BJ (cell line): ENCODE results near the gene STK24. TPM values are rescaled to one million over a fixed set of nuclear protein-coding genes. Genes with fewer than 3 reads are reported as not detected.

ENCODE experiments used
- CTCF ChIA-PET: fragments of 350-600 bp; formaldehyde crosslinking; extraction: SDS; loops from one replicate; lab custom pipeline; 2021; ENCODE audit warnings: antibody characterized with exemption, inconsistent platforms; lab: Yijun Ruan, JAX
- POLR2A ChIA-PET: fragments of 300-600 bp; sonication (Branson Sonifier 250); formaldehyde crosslinking; extraction: SDS; loops from one replicate; lab custom pipeline; 2021; ENCODE audit warnings: antibody characterized with exemption; lab: Charles Lee
- DNase-seq: peaks from one replicate; pipeline ENCODE4 v3.0.0-alpha.2; 2011; ENCODE audit warnings: low read depth
- H3K27me3 ChIP-seq: 2 replicates; pipeline ENCODE4 v1.6.0; 2011; ENCODE audit warnings: low read length; ENCODE audit not compliant: control insufficient read depth, insufficient read depth
- H3K36me3 ChIP-seq: 2 replicates; pipeline ENCODE4 v1.5.1; 2011; ENCODE audit warnings: low read length; ENCODE audit not compliant: control insufficient read depth, insufficient read depth
- H3K4me3 ChIP-seq: 2 replicates; pipeline ENCODE4 v1.5.1; 2011; ENCODE audit warnings: low read depth, mild to moderate bottlenecking, control low read depth, low read length
- polyA plus RNA-seq: library from polyadenylated mRNA; depleted of rRNA; stranded (reverse); fragments of >200 nt; gene quantifications from 2 replicates; pipeline ENCODE4 v1.2.3, GENCODE V29; 2011
- TF ChIP-seq, protein P1 (sequence below): IDR thresholded peaks from 2 replicates; pipeline ENCODE4 v1.5.1; 2011; ENCODE audit warnings: low read depth, mild to moderate bottlenecking, control low read depth, inconsistent platforms, low read length, moderate library complexity; ENCODE audit not compliant: insufficient read depth

The STK24 gene
- polyA plus RNA-seq, 1 experiment, result 32.8 TPM

DNA sequence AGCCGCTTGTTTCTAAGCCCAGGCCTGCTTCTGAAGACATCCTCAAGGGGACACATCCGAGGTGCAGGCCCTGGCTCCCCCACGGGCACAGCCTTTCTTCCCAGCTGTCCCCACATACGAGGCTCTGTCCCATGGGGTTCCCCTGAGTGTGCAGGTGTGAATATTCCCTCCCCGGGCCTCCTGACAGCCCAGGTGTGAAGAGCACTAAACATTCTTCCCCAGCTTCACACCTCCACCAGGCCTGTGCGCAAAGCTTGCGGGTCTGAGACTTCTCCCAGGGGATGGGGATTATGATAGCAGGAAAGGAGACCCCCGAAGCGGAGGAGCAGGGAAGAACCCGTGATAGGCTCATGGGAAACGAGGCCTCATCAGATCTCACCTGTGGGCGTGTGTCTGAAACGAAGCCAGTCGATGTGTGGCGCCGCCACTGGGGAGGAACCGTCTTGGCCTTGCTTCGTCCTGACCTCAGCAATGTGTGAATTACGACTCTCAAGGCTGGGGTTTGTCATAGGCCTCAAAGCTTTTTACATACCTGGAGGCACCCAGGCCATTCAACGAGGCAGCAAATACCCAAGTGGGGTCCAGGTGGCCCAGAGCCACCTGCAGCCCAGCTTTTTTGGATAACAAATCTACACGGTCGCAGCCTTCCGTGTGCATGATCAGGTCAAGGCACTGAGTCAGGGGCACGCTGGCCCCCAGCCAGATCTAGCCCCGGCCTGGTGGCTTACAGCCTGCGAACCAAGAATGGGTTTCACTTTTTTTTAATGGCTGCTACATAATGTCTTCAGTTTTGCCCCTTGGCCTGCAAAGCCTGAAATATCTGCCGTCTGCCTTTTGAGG, 134.3 kb downstream of the STK24 start:
- TF ChIP-seq, protein P1, sequence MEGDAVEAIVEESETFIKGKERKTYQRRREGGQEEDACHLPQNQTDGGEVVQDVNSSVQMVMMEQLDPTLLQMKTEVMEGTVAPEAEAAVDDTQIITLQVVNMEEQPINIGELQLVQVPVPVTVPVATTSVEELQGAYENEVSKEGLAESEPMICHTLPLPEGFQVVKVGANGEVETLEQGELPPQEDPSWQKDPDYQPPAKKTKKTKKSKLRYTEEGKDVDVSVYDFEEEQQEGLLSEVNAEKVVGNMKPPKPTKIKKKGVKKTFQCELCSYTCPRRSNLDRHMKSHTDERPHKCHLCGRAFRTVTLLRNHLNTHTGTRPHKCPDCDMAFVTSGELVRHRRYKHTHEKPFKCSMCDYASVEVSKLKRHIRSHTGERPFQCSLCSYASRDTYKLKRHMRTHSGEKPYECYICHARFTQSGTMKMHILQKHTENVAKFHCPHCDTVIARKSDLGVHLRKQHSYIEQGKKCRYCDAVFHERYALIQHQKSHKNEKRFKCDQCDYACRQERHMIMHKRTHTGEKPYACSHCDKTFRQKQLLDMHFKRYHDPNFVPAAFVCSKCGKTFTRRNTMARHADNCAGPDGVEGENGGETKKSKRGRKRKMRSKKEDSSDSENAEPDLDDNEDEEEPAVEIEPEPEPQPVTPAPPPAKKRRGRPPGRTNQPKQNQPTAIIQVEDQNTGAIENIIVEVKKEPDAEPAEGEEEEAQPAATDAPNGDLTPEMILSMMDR, result no peak
- no peak for DNase-seq
- H3K36me3 ChIP-seq, result peaks cover 45% of the 10 kb centered on the region
- POLR2A ChIA-PET, result no interaction called here
- H3K27me3 ChIP-seq, result no peaks in the 10 kb centered on the region
- no peak overlapping the region for H3K4me3 ChIP-seq
- CTCF ChIA-PET, result interaction anchor here (0.6 to 7.1 kb wide), 5 partner anchors 211 to 995 kb away, joined by 3 to 91 read pairs (median 5); no protein-coding TSS in a partner anchor

- no peak overlapping the region for H3K4me3 ChIP-seq
- DNase-seq, result no peak
- CTCF ChIA-PET, result interaction anchor here (1.0 kb wide), 1 partner anchor 408 kb away, joined by 6 read pairs; no protein-coding TSS in a partner anchor
- TF ChIP-seq, protein P1, result no peak
- POLR2A ChIA-PET, result interaction anchor here (0.6 kb wide), 1 partner anchor 918 kb away, joined by 5 read pairs; no protein-coding TSS in a partner anchor
- H3K27me3 ChIP-seq, result no peaks in the 10 kb centered on the region
- peaks cover 41% of the 10 kb centered on the region for H3K36me3 ChIP-seq
These were observed 135.7 kb downstream of the STK24 start for GRCh38 chr13:98441056-98441676.

GRCh38 chr13:98440390-98441055, 136.4 kb downstream of the STK24 start:
- ChIA-PET CTCF (no interaction called here), POLR2A (interaction anchor here (0.6 kb wide), 1 partner anchor 919 kb away, joined by 5 read pairs; no protein-coding TSS in a partner anchor)
- DNase-seq, result no peak
- no peaks in the 10 kb centered on the region for H3K27me3 ChIP-seq
- H3K36me3 ChIP-seq, result peaks cover 40% of the 10 kb centered on the region
- TF ChIP-seq, protein P1, result no peak
- no peak overlapping the region for H3K4me3 ChIP-seq

DNA sequence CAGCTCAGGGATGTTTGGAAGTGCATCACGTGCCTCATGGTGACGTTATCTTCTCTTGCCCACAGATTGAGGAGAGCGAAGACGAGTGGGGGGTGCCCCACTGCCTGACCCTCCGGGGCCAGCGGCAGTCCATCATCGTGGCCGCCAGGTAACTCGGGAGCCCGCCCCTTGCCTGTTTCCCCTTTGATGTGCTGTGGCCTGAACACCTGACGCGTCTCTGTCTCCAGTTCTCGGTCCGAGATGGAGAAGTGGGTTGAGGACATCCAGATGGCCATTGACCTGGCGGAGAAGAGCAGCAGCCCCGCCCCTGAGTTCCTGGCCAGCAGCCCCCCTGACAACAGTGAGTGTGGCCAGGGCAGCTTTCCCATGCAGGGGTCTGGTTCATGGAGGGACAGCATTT, 137.0 kb downstream of the STK24 start:
- Histone ChIP-seq H3K27me3 (no peaks in the 10 kb centered on the region), H3K4me3 (no peak overlapping the region), H3K36me3 (peaks cover 40% of the 10 kb centered on the region)
- no peak for DNase-seq
- CTCF ChIA-PET, result interaction anchor here (0.5 to 0.6 kb wide), 2 partner anchors 183 to 273 kb away, joined by 3 read pairs; no protein-coding TSS in a partner anchor
- POLR2A ChIA-PET, result no interaction called here
- TF ChIP-seq, protein P1, result no peak
